ENCODE results near the gene P2RX7.
A peak's percentile ranks its signal among the peaks of the same experiment; 100 is the strongest.

GRCh38 chr12:121237415-121237814 is 104.7 kb downstream of the P2RX7 start:
- TF ChIP-seq CTCF (IDR thresholded peaks at IDR 0.05; ENCODE audit: insufficient read depth, low read length): no peak
- TF ChIP-seq, protein P1, sequence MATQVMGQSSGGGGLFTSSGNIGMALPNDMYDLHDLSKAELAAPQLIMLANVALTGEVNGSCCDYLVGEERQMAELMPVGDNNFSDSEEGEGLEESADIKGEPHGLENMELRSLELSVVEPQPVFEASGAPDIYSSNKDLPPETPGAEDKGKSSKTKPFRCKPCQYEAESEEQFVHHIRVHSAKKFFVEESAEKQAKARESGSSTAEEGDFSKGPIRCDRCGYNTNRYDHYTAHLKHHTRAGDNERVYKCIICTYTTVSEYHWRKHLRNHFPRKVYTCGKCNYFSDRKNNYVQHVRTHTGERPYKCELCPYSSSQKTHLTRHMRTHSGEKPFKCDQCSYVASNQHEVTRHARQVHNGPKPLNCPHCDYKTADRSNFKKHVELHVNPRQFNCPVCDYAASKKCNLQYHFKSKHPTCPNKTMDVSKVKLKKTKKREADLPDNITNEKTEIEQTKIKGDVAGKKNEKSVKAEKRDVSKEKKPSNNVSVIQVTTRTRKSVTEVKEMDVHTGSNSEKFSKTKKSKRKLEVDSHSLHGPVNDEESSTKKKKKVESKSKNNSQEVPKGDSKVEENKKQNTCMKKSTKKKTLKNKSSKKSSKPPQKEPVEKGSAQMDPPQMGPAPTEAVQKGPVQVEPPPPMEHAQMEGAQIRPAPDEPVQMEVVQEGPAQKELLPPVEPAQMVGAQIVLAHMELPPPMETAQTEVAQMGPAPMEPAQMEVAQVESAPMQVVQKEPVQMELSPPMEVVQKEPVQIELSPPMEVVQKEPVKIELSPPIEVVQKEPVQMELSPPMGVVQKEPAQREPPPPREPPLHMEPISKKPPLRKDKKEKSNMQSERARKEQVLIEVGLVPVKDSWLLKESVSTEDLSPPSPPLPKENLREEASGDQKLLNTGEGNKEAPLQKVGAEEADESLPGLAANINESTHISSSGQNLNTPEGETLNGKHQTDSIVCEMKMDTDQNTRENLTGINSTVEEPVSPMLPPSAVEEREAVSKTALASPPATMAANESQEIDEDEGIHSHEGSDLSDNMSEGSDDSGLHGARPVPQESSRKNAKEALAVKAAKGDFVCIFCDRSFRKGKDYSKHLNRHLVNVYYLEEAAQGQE (IDR thresholded peaks at IDR 0.05; ENCODE audit: insufficient replicate concordance, low read depth): no peak
- TF ChIP-seq POLR2AphosphoS5 (IDR thresholded peaks at IDR 0.05; ENCODE audit: low read depth): 0 out of 2 replicates have a peak, but pooled peaks have one; percentile 27
- TF ChIP-seq GABPA (IDR thresholded peaks at IDR 0.05; ENCODE audit: low read depth): no peak

Measured in HL-60 (cell line).